AG09309 (cell line): ENCODE measurements around the gene HLA-DQB1.
"Not testable (repeated sequence)": the region's sequence is repeated elsewhere in the genome, so short reads cannot be mapped to it uniquely, and the experiment has no call there.

Experiments
- DNase-seq: peaks from one replicate; pipeline ENCODE4 v3.0.0-alpha.2; 2010; ENCODE audit warnings: low read depth
- H3K4me3 ChIP-seq: 2 replicates; pipeline ENCODE4 v1.5.1; 2011; ENCODE audit warnings: mild to moderate bottlenecking, low read depth, low read length, moderate library complexity; ENCODE audit not compliant: control insufficient read depth
- TF ChIP-seq, protein P1 (sequence below): IDR thresholded peaks from 2 replicates; pipeline ENCODE4 v1.5.1; 2011; ENCODE audit warnings: mild to moderate bottlenecking, low read depth, low read length, inconsistent platforms; ENCODE audit not compliant: insufficient read depth, control insufficient read depth; ENCODE audit errors: missing control alignments

The HLA-DQB1 gene

DNA sequence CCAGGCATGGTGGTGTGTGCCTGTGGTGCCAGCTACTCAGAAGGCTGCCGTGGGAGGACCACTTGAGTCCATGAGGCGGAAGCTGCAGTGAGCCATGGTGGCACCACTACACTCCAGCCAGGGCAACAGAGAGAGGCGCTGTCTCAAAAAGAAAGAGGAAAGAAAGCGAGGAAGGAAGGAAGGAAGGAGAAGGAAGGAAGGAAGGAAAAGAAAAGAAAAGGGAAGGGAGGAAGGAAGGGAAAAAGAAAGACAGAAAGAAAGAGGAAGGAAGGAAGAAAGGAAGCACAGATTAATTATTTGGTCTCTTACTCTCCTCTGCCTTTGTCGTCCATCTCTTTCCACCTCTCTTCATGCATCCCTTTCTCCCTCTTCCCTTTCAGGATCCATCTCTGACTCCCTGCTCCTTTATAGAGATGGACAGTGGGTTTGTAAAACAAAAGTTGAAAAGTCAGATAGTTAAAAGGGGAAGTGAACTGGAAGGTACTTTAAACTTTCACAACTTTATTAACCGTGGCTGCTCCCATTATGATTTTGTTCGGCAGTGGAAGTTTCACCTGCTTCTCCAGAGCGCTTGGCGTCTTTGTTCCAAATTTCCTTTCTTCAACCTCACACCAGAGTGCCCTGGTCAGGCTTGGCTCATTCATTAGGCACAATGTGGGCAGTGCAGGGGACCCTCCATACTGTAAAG lies 27.8 kb downstream of the HLA-DQB1 start:
- DNase-seq: no peak
- TF ChIP-seq, protein P1, sequence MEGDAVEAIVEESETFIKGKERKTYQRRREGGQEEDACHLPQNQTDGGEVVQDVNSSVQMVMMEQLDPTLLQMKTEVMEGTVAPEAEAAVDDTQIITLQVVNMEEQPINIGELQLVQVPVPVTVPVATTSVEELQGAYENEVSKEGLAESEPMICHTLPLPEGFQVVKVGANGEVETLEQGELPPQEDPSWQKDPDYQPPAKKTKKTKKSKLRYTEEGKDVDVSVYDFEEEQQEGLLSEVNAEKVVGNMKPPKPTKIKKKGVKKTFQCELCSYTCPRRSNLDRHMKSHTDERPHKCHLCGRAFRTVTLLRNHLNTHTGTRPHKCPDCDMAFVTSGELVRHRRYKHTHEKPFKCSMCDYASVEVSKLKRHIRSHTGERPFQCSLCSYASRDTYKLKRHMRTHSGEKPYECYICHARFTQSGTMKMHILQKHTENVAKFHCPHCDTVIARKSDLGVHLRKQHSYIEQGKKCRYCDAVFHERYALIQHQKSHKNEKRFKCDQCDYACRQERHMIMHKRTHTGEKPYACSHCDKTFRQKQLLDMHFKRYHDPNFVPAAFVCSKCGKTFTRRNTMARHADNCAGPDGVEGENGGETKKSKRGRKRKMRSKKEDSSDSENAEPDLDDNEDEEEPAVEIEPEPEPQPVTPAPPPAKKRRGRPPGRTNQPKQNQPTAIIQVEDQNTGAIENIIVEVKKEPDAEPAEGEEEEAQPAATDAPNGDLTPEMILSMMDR: no peak
- no peak overlapping the region for H3K4me3 ChIP-seq

DNA sequence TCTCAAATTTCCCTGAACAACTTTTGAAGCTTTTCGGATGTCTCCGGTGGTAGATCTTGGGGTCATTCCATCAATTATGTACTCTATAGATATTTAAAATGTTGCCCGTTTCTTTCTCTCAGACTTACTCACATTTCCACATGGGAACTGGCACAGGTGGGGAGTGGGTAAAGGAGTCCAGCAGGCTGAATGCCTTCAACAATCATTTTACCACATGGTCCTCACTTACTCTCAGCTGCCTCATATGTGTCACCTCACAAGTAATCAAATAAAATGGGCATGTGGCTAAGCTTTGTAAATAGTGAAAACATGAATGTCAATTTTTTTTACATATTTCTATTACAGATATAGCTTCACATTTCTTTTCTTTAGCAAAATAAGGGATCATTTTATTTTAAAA lies 28.6 kb downstream of the HLA-DQB1 start:
- no peak for DNase-seq
- H3K4me3 ChIP-seq: no peak overlapping the region
- TF ChIP-seq, protein P1: no peak

DNA sequence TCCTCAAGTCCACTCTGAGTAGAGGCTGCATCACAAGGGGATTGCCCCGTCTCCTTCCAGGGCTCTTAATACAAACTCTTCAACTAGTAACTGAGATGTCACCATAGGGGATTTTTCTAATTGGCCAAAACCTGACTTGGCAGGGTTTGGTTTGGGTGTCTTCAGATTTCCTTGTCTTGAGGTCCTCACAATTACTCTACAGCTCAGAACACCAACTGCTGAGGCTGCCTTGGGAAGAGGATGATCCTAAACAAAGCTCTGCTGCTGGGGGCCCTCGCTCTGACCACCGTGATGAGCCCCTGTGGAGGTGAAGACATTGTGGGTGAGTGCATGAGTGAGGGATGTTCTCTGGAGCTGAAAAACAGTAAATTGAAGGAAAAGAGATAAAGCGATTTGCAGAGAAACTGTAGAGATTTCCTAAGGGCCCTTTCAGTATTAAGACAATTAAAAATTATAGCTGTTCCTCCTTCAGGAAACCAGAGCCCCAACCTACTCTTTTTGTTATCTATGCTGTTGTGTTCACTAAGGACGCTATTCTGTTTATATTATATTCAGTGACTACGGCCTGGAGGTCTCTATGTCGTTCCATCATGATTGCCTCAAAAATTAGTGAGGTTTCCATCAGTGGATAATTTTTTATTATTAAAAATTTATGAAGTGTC lies 29.1 kb downstream of the HLA-DQB1 start, which contains the start of gene HLA-DQA1:
Gene HLA-DQA1 (plus strand): TSS at position 188 of the 662 bp plus-strand sequence. CDS start 53 bp downstream, at position 241.
- no peak within 1 kb of the TSS for H3K4me3 ChIP-seq
- no peak for DNase-seq
- TF ChIP-seq, protein P1: no peak

DNA sequence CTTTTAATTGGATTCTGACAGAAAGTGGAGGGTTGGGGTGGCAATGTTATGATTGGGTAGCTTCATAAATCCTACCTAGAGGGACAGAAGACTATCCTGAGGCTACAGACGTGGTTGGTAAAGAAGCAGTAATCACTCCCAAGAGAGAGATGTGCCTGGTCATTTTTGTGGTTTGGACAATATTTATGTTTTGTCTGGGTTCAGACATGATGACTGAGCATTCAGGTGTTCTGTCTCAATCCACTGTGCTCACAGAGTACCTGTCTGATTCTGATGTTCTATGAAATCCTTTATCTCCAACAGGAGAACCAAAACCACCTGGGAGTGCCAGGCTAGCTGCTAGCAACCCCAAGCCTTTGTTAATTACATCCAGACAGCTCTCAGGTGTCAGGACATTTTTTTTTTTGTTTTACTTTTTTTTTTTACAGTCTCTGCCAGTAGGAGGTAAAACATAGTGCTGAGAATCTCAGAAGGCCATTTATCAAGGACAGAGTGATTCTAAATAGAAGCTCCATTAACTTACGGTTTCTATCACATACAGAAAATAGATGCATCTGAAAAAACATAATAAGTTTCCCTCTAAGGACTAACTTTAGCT lies 30.8 kb downstream of the HLA-DQB1 start:
- DNase-seq: no peak
- no peak overlapping the region for H3K4me3 ChIP-seq
- TF ChIP-seq, protein P1: no peak

DNA sequence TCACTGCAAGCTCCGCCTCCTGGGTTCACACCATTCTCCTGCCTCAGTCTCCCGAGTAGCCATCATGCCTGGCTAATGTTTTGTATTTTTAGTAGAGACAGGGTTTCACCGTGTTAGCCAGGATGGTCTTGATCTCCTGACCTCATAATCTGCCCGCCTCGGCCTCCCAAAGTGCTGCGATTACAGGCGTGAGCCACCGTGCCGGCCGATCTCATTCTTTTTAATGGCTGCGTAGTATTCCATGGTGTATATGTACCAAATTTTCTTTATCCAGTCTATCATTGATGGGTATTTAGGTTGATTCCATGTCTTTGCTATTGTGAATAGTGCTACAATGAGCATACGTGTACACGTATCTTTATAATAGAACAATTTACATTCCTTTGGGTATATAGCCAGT lies 36.7 kb downstream of the HLA-DQB1 start:
- not testable (repeated sequence) for DNase-seq, H3K4me3 ChIP-seq

DNA sequence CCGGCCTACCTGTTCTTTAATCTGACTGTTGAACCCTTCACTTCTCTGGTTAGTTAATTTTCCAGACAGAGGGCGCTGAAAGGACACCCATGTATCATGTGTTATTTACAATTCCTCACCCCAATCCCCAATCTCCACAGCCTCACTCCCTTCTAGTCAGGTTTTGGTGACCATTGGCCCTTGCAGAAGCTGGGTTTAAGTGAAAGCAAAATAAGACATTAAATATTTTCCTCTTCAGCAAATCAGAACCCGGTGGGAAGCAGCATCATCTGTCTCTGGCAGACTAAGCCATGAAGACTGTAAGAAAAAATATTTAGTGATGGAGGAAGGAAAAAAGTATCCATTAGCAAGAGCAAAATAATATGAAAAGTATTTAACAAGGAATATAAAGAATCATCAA lies 38.6 kb downstream of the HLA-DQB1 start:
- no peak overlapping the region for H3K4me3 ChIP-seq
- DNase-seq: no peak
- TF ChIP-seq, protein P1: no peak

DNA sequence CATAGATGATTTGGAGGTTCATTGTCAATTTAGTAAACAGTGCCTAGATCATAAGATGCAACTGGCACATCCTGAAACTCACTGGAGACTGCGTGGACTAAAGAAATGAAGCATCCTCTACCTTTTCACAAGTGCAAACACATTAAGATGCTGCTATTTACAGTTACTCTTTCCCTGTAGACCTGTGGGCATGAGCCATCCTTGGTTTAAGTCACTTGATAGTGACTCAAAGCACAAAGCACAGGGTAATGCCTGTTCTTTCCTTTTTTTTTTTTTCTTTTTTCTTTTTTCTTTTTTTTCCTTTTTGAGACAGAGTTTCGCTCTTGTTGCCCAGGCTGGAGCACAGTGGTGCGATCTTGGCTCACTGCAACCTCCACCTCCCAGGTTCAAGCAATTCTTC lies 39.2 kb downstream of the HLA-DQB1 start:
- TF ChIP-seq, protein P1: no peak
- no peak for DNase-seq
- no peak overlapping the region for H3K4me3 ChIP-seq
